ENCODE results near the gene SOHLH1.

Gene SOHLH1

GRCh38 chr9:135729480-135729879 lies 30.2 kb upstream of the SOHLH1 start:
- DNase-seq (ENCODE audit: low read depth in 2 of 2), result no peak

DNA sequence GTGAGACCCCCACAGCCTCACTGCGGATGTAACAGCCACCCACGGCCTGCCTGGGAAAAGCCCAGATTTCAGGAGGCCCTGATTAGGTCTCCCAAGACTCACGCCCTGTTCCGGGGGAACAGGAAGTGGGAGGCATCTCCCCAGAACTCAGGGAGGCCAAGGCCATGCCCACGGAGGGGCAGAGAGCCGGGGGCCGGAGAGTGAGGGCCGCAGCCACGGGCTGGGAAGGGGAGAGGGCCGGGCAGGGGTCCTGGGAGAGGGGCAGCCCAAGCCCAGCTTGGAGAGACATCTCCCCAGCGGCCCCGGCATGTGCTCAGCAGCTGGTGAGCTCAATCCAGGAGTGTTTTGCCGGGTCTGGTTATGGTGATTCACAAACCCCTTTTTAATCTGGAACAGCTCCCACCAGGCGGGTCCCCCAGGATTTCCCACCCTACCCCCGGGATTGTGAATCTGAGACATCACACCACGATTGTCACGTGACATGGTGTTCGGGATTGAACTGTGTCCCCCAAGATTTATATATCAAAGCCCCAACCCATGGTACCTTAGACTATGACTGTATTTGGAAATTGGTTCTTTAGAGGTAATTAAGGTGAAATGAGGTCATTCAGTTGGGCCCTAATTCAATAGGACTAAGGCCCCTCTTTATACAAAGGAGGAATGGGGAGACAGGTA lies 29.3 kb upstream of the SOHLH1 start:
- no peak for DNase-seq (ENCODE audit: low read depth in 2 of 2)

DNA sequence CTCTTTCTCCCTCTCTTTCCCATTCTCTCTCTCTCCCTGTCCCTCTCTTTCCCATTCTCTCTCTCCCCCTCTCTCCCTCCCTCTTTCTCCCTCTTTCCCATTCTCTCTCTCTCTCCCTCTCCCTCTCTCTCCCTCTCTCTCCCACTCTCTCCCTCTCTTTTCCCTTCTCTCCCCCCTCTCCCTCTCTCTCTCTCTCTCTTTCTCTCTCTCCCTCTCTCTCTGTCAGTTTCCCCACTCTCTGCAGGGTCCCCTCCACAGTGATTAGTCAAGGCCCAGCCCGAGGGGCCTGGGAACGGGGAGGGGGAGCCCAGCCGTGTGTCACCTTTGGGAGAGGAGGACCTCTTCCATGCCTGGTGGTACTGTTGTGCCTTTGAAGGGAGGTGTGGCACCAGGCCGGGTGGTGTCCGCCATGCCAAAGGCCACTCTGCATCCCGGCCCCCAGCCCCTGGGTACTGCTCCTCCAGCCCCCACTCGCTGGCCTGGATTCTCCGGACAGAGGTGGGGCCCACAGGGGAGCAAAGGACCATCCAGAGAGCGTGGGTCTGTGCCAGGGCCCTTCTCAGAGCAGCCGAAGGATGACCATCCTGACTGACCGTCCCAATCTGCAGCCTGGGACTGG lies 28.1 kb upstream of the SOHLH1 start:
- DNase-seq (ENCODE audit: low read depth in 2 of 2), result no peak

DNA sequence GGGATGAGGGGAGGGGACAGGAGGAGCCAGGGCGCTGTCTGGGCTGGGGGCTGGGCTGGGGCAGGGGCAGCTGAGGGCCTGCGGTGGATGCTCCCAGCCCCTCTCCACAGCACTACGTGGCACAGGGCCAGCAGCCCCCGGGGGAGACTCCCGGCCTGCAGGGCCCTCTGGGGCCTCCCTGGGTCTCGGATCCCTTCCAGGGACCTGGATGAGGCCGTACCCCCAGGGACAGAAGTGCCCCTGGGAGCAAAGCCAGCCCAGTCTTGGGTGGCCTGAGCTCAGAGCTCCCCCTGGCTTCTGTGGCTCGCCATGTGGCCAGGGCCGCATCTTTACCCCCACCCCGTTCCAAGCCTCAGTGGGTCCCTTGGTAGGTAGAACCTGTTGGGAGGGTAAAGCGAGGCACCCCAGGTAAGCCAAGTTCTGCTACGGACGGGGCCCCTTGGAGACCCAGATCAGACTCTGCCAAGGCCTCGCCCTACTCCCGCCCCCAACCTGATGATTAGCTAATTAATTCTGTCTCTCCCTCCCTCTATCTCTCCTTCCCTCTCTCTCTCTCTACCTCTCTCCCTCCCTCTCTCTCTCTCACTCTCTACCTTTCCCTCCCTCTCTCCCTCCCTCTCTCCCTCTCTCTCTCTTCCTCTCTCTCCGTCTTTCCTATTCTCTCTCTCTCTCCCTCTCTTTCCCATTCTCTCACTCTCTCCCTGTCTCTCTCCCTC lies 27.0 kb upstream of the SOHLH1 start:
- no peak for DNase-seq (ENCODE audit: low read depth in 2 of 2)

- no peak for DNase-seq (ENCODE audit: low read depth in 2 of 2)
Observed at GRCh38 chr9:135724186-135724787, 25.0 kb upstream of the SOHLH1 start.

GRCh38 chr9:135722365-135722764 lies 23.1 kb upstream of the SOHLH1 start:
- no peak for DNase-seq (ENCODE audit: low read depth in 2 of 2)

- DNase-seq (ENCODE audit: low read depth in 2 of 2), result no peak
Observed at GRCh38 chr9:135719472-135719871, 20.2 kb upstream of the SOHLH1 start.

GRCh38 chr9:135718616-135719015 lies 19.3 kb upstream of the SOHLH1 start:
- DNase-seq (ENCODE audit: low read depth in 2 of 2), result no peak

DNA sequence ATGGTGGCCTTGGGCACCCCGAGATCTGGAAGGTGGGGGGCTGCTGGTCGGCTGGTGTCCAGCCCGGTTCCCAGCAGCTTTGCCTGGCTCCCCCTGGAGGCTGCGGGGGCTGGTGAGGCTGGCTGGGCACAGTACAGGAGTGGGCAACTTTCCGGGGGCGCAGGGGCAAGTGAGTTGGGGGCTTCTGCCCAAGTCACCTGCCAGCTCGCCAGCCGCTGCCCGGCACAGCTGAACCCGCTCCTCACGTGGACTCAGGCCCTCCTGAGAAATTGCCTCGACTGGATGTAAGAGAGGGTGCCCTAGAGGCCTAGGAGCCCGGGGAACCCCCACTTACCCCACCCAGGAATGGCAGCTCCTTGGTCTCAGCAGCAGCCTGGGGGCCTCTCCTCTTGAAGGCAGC lies 18.1 kb upstream of the SOHLH1 start:
- no peak for DNase-seq (ENCODE audit: low read depth in 2 of 2)

- no peak for DNase-seq (ENCODE audit: low read depth in 2 of 2)
Observed at GRCh38 chr9:135716045-135716444, 16.8 kb upstream of the SOHLH1 start.

DNA sequence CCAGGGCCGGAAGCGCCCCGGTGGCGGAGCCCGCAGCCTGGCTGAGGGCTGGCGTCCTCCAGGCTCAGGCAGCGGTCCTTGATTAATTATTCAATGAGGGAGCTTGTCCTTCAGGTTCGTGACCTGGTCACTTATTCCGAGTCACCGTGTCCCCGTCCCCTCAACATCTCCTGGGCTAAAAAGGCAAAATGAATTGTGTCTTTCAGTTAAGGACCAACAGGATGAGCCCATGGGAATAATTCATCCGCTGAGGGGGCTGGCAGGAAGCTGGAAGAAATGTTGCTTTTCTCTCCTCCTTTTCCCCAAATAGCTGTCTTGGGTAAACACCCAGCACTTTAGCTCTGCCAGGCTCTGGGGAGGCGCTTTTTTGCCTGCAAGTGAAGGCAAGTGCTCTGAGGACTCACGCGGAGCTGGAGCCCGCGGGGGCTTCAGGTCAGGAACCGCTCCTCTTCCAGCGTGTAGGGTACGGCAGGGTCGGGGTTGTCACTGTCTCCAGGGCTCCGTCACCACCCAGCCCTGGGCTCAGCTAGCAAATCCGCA lies 15.8 kb upstream of the SOHLH1 start:
- DNase-seq (ENCODE audit: low read depth in 2 of 2), result no peak

DNA sequence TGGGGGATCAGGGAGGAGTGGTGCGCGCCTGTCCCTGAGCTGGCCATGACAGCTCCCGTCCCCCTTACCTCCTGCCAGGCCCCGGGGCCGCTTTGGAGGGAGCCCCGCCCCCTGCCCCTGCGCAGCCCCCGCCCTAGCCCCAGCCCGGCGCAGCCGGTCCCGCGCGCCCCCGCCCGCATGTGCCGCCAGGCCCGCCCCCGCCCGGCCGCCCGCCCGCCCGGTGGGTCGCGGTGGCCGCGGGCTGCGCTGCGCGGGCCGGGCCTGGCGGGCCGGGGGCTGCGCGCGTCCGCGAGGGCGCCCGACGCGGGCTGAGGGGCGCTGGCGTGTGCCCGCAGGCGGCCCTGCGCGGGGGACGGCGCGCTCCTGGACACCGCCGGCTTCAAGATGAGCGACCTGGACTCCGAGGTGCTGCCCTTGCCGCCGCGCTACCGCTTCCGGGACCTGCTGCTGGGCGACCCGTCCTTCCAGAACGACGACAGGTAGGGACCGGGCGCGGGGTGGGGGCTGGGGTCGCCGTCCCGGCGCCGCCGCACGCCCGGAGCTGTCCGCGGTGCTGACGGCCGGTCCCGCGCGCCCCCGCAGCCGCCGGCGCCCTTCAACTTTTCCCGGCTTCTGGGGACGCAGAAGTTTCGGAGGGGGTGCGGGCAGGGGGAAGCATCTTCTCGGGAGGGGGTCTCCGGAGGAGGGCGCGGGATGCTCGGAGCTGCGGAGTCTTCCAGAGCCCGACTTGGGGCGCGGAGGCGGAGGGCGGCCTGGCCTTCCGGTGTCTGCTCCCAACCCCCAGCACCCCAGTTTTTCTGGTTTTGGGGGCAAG lies 15.2 kb upstream of the SOHLH1 start:
- DNase-seq (ENCODE audit: low read depth in 2 of 2), result no peak

DNA sequence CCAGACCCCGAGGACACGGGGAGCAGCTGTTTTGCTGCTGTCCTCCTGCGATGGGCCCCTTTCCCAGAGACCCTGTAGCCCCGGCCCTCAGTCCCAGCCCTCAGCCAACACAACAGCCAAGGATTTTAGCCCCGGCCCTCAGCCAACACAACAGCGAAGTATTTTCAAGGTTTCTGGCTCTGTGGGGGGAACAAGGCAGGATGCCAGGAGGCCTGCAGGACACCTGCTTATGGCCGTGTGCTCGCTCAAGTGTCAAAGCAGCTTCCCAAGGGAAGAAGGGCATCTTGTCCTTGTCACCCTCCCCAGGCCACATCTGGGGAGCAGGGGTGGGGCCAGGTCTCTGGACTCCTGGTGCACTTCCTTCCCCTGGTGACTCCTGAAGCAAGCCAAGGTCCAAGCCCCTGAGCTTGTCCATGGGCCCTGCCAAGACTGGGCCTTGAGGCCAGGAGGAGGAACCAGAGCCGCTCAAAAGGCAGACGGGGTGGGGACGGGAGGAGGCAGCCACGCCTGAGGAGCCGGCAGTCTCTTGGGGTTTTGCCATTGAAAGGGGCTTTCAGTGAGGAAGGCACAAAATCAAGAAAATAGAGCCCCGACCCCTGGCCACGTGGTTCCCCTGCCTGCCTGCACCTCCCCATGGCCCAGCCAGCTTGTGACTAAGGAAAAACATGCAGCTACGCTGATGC lies 13.5 kb upstream of the SOHLH1 start:
- DNase-seq (ENCODE audit: low read depth in 2 of 2), result no peak

- DNase-seq (ENCODE audit: low read depth in 2 of 2), result no peak
Observed at GRCh38 chr9:135711881-135712280, 12.6 kb upstream of the SOHLH1 start.

DNA sequence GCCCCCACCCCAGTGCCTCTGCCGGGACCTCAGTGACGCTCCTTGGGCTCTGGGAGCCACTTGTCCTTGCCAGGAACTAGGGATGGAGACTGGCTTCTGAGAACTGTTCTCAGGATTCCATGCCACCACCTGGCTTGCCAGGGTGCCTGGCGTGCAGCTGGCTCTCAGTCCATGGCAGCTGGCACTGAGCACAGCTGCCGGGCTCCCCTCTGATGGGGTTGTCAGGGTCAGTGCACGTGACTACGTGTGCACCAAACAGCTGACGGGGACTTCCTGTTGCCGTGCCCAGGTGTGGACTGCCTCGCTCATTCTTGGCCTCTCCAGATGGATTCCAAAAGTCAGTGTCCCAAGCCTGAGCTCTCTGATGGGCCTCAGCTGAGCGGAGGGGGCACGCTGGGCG lies 12.1 kb upstream of the SOHLH1 start:
- no peak for DNase-seq (ENCODE audit: low read depth in 2 of 2)

GRCh38 chr9:135708164-135708563 lies 8.9 kb upstream of the SOHLH1 start:
- DNase-seq (ENCODE audit: low read depth in 2 of 2), result no peak

DNA sequence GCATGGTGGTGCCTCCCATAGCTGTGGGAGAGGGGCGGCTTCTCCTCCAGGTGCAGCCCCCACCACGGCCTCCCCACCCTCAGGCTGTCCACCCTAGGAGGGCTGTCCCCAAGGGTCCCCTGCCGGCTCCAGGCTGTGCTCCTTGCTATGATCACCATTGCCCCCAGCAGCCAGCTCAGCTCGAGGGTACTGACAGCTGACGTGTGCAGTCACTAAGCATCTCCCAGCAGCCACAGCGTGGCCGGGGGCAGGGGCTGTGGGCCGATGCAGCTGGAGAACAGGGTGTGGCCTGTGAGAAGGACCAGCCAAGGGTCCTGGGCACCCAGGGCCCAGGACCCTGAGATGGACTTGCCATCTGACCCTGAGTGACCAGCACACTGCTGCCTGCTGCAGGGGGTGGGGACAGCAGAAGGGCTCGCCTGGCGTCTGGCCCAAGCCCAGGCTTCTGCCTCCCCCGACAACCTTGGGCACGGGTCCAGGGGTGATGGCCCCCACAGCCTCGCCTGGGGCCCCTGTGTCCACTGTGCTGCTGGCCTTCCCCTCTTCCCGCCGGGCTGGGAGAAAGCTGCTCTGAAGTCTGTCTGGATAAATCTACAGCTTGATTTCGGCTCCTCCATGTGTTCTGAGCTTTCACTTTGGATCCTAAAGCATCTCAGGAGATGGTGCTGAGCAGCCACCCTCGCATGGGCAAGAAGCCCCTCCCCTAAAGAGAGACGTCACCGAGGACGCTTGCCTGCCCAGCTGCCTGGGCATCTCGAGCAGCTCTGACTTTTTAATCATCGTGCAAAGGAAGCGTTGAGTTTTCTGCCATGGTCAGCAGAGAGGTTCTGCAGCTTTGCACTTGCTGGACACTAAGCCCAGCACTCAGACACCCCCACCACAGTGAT lies 8.2 kb upstream of the SOHLH1 start:
- DNase-seq (ENCODE audit: low read depth in 2 of 2), result no peak

DNA sequence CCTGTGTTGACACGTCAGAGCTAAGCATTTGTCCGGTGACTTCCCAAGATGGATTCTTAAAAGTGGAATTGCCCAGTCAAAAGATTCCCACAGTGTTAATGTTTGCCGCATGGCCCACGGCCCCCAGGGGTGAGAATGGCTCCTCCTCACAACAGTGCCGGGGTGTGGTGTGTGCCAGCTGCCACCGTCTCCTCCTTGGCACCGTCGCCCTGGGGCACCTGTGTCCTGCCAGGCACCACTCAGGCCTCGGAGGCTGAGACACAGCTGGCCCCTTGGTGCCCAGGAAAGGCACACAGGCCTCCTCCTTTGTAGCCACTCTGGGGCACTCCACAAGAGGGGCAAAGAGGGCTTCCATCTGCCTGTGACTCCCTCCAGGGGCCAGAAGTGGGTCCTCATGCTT lies 7.0 kb upstream of the SOHLH1 start:
- no peak for DNase-seq (ENCODE audit: low read depth in 2 of 2)

DNA sequence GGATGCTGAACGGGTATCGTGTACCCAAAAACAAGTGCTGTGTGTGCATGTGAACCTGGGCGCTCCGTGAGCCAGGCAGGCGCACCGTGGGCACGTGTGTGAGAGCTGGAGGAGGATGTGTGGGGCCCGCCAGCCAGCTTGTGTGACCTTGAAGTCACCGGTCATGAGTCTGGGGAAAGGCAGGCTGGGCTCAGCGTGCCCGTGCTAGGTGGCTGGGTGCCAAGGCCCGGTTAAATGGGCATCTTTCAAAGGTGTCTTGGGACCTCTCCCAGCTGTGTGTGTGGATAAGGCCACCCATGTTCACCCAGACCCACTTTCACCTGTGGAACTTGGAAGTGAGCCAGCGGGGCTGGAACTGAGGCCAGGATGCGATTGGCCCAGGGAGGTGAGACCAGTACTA lies 6.1 kb upstream of the SOHLH1 start:
- DNase-seq (ENCODE audit: low read depth in 2 of 2), result no peak

- no peak for DNase-seq (ENCODE audit: low read depth in 2 of 2)
Observed at GRCh38 chr9:135704483-135704882, 5.2 kb upstream of the SOHLH1 start.

All from fibroblast of skin of left biceps (primary cell).